Measurements from ENCODE around the gene KLHL30.
A peak's percentile ranks its signal among the peaks of the same experiment; 100 is the strongest.
"Not testable (repeated sequence)": the region's sequence is repeated elsewhere in the genome, so short reads cannot be mapped to it uniquely, and the experiment has no call there.

KLHL30 gene

DNA sequence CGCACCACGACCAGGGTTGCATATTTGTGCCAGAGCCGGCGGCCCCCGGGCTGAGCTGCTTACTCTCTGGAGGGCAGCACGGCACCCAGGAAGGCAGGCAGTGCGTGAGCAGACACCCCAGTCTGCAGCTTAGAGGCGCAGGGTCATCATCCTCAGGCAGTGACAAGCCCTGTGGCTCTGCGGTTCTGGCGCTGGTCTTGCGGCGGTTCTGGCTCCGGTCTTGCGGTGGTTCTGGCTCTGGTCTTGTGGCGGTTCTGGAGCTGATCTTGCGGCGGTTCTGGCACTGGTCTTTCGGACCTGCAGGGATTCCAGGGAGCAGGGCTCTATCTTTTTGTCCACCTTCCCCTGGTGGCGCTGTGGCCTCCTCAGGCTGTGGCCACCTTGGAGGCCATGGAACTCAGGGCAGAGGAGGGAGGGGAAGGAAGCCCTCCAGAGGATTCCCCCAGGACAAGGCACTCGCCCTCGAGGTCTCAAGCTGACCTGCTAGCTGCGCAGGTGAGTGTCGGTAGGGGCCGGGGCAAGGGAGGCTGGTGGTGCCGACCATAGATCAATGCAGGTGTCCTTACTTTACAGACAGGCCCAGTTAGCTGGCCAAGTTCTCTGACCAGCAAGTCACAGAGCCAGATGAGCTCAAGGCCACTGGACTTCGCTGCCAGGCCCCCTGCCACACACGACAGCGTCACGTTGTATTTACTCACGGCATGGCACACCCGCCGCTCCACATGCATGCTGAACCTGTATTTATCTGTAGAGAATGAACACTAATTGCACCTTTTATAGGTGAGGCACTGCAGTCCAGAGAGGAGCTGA lies 23.4 kb upstream of the KLHL30 start:
- intact Hi-C loops (cut with DNase I): no loop called here
- DNase-seq: peak in 1 of 42 donors; percentile 0

DNA sequence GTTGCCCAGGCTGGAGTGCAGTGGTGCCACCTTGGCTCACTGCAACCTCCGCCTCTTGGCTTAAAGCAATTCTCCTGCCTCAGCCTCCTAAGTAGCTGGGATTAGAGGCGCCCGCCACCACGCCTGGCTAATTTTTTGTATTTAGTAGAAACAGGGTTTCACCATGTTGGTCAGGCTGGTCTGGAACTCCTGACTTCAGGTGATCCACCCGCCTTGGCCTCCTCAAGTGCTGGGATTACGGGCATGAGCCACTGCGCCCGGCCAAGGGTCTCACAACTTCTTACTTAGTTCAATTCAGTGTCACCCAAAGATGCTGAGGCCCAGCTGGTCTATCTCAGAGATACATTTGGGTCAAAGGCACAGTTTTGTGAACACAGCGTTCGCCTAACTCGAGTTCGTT lies 22.8 kb upstream of the KLHL30 start:
- intact Hi-C loops (cut with DNase I); DNase-seq: not testable (repeated sequence)

DNA sequence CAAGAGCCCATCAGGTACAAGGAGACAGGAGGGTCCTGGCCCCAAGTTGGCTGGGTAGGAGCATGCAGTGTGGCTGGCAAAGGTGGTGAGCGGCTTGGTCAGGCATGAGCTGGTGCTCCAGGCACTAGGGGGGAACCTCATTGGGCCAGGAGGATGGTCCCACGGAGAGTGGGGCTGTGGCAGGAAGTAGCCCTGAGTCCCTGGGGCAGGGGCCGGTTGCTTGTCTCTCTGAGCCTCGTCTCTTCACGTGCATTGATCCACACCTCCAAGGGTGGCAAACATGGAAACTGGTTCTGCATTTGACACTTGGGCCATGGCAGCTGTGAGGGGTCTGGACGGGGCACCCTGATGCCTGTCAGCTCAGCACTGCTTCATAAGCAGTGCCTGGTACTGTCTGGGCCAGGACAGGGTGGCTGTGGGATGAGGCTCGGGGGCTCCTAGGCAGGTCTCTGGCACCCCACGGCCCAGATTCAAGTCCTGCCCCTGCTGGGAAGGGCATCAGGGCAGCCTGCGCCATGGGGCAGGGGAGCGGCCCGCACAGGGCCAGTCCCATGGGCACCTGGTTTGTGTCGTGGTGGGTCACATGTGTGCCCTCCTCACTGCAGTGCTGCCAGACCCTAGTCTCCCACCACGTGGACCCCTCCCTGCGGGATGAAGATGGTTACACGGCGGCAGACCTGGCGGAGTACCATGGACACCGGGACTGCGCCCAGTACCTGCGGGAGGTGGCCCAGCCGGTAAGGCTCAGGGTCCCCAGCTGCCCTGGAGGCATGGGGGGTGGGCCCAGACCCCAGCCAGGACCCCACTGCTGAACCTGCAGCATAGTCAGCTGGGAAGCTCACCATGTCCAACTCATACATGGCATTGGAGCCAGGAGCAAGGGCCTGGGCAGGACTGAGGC lies 21.9 kb upstream of the KLHL30 start:
- intact Hi-C loops (cut with DNase I): no loop called here
- DNase-seq: no peak

DNA sequence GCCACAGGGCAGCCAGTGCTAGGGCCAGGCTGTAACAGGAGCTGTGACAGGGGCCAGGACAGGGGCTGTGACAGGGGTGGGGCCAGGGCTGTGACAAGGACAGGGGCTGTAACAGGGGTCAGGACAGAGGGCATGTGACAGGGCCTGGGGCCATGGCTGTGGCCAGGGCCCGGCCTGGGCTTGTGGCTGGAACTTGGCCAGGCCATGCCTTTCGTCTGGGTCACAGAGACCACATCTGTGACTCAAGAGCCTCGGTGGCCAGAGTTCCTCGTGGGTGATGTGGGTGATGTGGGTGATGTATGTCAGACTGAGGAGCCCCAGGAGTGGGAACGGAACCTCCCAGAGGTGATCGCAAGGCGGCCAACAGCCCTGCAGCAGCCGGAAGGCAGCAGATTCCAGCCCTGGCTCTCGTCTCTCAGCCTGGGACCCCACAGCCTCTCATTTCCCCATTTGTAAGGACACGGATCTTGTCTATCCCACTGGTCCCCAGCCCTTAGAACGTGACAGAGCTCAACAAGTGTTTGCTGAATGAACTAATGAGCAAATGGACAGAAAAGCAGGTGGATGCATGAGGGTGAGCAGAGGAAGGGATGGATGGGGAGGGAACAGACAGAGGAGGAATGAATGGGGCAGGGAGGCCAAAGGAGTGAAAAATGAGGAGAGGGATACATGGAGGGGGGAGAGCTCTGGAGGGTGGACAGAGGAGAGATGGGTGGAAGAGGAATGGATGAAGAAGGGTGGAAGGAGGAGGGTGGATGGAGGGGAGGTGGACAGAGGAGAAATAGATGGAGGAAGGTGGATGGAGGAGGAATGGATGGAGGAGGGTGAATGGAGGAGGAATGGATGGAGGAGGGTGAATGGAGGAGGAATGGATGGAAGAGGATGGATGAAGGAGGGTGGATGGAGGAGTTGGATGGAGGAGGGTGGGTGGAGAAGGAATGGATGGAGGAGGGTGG lies 21.0 kb upstream of the KLHL30 start:
- intact Hi-C loops (cut with DNase I): no loop called here
- no peak for DNase-seq

DNA sequence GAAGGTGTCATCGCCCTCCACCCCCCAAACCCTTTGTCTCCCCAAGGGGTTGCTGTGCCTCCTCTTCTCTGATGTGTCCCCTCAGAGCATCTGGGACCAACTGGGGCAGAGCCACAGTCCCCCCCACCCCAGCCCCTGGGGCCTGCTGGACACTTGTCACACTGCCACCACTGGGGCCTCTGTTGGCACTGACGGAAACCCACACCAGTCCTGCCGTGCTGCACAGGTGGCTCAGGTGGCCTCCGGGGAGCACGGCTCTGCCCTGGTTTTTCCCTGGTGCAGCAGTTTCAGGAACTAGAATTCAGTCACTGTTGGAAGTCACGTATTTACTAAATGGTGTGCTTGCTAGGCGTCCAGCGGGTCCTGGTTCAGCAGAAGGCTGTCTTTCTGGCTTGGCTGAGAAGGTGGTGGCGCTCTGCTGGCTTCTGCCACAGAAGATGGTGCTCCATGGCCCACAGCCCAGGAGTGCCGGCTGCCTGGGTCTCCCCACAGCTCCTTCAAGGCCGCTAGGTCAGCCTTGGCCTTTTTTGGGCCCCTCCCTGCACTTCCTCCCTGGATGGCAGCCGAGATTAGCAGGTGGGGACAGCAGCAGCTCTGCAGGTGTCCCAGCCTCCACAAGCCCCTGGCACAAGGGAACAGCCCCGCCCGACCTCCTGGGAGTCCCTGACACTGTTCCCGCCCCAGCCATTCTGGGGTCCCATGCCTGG lies 18.6 kb upstream of the KLHL30 start:
- intact Hi-C loops (cut with DNase I): no loop called here
- peak in 1 of 42 donors; percentile 2 for DNase-seq

DNA sequence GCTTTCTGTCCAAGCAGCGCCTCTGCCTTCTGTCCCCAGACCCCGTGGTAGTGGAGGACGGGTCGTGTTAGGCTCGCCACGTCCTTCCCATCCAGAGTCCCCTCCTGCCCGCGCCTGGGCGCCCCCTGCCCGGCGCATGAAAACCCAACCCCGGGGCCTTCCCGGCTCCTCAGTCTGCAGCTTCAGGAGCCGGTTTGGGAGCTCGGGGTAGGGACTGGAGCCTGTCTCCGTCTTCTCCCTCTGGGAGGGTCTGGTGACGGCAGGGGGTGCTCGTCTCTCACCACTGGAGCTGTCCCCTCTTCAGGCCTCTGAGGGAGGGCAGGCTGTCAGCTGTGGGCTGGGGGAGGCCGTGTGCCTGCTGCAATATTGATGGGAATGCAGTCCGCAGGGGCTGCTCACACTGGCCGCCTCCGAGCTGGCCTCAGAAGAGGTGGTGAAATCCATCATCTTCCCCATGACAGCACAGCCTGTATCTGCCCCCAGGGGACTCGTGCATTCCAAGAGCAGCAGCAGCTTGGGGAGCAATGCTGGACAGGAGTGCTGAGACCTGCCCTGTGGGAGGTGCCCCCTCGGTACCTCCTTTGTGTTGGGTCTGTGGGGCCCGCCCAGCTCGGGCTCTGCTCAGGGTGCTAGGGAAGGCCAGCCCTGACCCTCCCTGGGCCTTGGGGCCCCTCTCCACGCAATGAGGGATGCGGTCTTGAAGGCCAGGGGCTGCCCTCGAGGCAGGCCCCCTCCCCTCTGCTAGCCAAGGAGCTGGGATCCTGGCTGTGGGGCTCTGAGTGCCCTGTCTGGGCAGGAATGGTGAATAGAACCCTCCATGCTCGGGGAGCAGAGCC lies 17.8 kb upstream of the KLHL30 start:
- peak in 4 of 42 donors; percentile 1 to 37 (median 16) for DNase-seq
- intact Hi-C loops (cut with DNase I): no loop called here

DNA sequence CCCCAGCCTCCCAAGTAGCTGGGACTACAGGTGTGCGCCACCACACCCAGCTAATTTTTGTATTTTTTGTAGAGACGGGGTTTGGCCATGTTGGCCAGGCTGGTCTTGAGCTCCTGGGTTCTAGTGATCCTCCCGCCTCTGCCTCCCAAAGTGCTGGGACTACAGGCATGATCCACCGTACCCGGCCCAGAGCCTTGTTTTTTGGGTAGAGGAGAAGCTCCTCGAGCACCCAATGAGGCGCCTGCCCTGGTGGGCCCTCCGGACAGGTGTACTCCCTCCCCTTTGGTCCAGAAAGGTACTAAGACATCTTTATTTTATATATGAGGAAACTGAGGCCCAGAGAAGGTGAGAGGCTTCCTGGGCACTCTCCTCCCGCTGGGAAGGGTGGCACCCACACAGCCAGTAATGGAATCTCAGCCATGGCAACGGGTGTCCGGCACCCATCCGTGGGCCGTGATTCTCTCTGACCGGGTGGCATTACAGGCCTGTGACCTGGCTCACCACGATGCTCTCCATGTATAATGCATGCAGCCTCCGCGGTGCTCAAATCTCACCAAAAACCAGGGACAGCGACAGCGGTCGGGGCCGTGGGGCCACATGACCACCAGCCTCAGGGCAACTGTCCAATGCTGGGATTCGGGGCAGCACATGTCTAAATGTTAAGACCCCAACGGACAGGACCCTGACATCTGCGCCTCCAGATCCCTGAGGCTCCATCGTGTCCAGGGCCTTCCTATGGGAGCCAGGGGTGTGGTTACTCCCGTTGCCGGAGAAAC lies 16.8 kb upstream of the KLHL30 start:
- DNase-seq: peak in 1 of 42 donors; percentile 1
- intact Hi-C loops (cut with DNase I): no loop called here

DNA sequence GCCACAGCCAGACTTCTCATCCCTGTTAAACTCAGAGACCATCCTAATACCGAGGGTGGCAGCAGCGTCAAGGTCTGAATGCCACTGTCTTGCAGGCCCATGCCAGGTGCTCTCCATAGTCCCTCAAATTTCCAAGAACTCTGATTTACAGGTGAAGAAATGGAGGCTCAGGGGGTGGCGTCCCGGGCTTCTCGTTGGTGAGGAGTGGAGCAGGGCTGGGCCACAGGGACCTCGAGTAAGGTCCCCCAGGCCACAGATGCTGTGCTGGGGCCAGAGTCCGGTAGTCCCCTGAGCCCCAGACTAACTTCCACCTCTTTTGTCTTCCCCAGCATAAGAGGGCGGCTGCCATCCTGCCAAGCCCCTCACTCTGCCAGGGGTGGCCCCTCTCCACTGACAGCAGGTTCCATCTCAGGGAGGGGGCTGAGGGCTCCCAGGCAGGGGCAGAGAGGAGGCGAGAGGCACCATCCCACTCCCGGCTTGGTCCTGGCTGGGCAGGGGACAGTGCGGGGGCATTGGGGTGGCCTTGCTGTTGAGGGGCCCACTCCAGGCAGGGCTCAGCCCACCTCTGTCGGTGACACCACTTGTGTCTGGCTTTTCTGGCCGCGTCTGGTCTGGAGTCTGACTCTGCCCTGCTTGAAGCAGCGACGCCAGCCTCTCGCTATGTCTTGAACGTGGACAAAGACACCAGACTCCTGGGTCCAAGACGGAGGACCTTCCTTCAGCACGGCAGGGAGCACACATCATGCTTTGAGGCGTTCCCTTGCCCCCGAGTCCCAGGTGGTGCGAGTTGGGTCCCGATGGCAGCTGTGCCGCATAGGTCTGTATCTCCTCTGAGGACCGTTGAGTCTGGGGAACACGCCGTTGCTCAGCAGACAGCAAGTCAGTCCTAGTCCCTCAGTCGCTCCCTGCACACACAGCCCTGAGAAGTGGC lies 15.9 kb upstream of the KLHL30 start:
- intact Hi-C loops (cut with DNase I): no loop called here
- peak in 1 of 42 donors; percentile 1 for DNase-seq

DNA sequence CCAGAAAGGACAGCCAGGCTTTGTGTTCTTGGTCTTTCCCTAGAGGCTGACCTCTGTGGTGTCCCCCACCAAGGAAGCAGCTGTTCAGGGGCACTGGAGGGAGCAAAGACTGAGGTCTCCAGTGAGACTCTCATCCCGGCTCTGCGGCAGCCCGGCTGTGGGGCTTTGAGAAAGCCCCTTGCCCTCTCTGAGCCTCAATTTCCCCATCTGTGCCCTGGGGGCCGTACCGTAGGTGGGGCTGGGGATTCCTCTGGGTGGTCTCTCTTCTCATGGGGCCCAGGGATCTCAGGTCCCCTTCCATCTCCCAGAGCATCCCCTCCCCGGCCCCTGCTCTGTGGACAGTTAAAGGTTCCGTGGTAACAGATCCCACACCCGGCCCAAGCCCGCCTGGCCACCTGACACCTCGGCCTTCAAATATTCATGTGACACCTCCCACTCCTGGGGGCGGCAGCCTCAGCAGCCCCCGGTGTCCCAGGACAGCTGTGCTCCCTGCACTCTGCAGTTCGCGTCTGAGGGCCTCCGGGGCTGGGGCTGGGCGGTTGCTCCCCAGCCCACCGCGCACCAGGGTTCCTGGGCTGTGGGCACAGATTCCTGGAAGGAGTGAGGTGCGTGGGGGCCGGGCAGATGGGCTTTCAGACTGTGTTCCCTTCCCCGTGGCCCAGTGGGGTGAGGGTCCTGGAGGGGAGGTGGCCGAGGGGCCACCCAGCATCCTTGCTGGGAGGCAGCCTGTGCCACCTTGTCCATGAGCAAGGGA lies 15.1 kb upstream of the KLHL30 start:
- DNase-seq: peak in 1 of 42 donors; percentile 1
- intact Hi-C loops (cut with DNase I): no loop called here

DNA sequence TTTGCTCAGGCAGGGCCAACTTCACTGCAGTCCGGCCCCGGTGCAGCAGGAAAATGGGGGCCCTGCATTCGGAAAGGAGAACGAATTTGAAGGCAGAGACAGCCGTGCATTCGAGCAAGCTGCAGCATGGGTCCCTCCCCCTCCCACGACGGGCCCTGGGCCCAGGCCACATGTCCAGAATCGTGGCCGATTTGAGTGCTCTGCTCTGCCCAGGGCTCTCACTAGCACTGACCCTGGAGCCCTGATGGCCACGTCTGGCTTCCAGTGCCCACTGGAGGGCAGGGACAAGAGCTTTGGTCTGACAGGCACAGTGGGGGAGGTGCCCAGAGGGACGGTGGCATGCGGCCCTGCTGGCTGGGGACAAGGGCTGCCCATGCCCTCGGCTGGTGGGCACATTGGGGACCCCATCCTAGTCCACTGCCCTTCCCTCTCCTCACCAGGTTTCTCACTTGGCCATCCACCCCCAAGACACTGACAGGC lies 14.4 kb upstream of the KLHL30 start:
- DNase-seq: peak in 1 of 42 donors; percentile 0

DNA sequence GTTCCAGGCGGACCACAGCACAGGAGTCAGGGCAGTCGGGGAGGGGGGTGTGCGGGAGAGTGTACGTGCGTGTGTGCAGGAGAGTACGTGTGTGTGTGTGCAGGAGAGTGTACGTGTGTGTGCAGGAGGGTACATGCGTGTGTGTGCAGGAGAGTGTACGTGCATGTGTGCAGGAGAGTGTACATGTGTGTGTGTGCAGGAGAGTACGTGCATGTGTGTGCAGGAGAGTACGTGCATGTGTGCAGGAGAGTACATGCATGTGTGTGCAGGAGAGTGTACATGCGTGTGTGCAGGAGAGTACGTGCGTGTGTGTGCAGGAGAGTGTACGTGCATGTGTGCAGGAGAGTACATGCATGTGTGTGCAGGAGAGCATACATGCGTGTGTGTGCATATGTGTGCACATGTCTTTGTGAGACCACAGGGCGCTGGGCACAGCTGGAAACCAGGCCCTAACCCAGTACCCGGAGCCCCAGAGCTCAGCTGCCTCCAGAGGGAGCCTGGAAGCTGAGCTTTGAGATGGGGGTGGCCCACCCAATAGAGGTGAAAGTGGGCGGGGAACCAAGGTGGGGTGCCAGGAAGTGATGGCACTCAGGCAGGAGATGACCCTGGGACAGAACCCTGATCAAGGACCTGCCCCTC lies 13.9 kb upstream of the KLHL30 start:
- DNase-seq: peak in 1 of 42 donors; percentile 1
- intact Hi-C loops (cut with DNase I): no loop called here

More for the DNA sequence above, 14.4 kb upstream of the KLHL30 start:
- intact Hi-C loops (cut with DNase I): no loop called here

DNA sequence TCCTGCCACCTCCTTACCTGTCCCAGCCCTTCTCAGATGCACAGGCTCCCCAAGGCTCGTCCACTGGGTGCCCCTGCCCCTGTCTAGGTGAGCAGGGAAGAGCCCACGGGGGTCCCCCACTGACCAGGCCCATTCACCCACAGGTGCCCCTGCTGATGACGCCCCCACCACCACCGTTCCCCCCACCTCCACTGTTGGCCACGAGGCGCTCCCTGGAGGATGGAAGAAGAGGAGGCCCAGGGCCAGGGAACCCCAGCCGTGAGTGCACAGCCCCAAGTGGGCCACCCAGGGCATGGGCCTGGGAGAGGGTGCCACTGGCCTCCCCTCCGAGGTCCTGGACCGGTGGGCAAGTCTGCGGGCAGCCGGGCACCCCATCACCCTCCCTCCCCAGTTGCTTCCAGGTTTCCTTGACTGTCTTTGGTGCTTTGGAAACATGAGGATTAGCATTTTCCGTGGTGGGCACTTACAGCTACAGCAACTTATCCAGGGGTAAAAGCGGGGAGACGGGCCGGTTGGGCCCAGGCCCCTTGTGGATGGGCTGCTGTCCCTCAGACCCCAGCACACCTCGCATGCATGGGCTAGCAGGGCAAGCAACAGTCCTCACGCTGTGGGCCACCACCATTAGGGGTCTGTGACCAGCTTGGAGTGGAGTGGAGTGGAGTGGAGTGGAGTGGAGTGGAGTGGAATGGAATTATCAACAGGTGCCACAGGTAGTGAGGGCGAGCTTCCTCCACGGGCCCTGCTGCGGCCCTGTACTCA lies 13.2 kb upstream of the KLHL30 start:
- intact Hi-C loops (cut with DNase I): no loop called here
- no peak for DNase-seq

DNA sequence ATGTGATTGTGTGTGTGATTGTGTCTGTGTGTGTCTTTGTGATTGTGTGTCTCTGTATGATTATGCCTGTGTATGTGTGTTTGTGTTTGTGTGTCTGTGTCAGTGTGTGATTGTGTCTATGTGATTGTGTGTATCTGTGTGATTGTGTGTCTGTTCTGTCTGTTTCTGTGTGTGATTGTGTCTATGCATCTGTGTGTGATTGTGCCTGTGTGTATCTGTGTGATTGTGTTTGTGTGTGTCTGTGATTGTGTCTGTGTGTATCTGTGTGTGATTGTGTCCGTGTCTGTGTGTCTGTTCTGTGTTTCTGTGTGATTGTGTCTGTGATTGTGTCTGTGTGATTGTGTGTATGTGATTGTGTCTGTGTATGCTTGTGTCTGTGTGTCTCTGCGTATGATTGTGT lies 12.1 kb upstream of the KLHL30 start:
- DNase-seq: no peak
- intact Hi-C loops (cut with DNase I): no loop called here

DNA sequence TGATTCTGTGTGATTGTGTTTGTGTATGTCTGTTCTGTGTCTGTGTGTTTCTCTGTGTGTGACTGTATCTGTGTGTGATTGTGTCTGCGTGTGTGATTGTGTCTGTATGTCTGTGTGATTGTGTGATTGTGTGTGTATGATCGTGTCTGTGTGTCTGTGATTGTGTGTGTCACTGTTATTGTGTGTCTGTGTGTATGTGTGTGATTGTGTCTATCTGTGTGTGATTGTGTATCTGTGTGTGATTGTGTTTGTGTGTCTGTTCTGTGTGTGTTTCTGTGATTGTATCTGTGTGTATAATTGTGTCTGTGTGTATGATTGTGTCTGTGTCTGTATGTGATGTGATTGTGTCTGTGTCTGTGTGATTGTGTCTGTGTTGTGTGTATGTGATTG lies 11.7 kb upstream of the KLHL30 start:
- intact Hi-C loops (cut with DNase I): no loop called here
- no peak for DNase-seq
